GM18505 (cell line): ENCODE measurements around the gene HCN2.
"Not testable (repeated sequence)": the region's sequence is repeated elsewhere in the genome, so short reads cannot be mapped to it uniquely, and the experiment has no call there.

Source experiments
- ATAC-seq: cut with Tn5 transposase; IDR thresholded peaks from one replicate; pipeline ENCODE4 v1.9.1; 2021; ENCODE audit not compliant: unreplicated experiment
- POLR2A ChIP-seq: IDR thresholded peaks from 4 replicates; pipeline ENCODE4 v1.6.1; 2011; ENCODE audit warnings: borderline replicate concordance; ENCODE audit not compliant: insufficient read depth, insufficient read length; ENCODE audit errors: extremely low read depth

The HCN2 gene

GRCh38 chr19:619286-620002 is 29.8 kb downstream of the HCN2 start:
- ATAC-seq = no peak
- no peak for TF ChIP-seq POLR2A

DNA sequence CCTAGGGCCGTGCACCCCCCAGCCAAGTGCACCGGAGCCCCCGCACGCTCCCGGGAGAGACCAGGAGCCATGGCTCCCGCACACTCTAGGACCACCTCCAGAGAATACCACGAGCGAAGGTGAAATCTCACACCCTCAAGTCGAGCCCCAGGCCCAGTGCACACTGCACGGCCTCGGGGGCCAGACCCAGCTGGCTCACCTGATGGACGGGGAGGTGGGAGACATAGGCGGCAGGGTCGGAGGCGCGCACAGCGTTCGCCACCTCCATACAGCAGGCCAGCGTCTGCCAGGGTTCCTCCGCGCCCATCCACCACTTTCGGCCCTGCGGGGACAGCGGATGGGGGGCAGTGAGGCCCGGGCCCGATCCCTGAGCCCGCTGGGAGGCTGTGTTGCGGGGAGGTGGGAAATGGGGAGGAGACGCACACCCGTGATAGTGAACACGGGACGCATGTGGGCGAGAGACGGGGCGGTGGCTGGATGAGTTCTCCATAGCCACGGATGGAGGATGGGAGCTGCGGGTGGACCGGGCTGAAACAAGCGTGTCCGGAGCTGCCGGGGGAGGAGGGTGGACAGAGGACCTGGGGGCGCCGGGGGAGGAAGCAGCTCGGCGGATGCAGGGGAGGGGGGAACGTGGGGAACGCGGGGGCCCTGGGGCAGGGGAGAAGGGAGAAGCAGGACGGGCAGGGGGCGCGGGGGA is 30.6 kb downstream of the HCN2 start:
- no peak for TF ChIP-seq POLR2A
- no peak for ATAC-seq

GRCh38 chr19:621191-621590 is 31.5 kb downstream of the HCN2 start:
- not testable (repeated sequence) for ATAC-seq

GRCh38 chr19:621819-622218 is 32.1 kb downstream of the HCN2 start:
- ATAC-seq = no peak
- no peak for TF ChIP-seq POLR2A

DNA sequence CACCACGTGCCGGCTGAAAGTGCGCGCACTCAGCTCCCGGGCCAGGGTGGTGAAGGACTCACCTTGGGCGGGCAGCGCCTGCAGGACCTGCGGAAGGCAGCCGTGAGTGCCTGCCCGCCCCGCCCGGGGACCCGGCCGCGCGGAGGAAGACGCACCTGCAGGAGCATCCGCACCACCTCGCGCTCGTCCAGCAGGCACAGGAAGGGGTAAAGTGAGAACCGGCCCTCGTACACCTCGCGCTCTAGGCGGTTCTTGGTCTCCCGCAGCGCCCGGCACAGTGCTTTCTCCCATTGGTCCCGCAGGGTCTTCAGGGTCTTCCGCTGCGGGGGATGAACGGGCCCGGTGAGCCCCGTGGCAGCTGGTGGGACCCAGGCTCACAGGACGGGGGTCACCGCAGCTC is 33.0 kb downstream of the HCN2 start:
- ATAC-seq = no peak
- TF ChIP-seq POLR2A = no peak

DNA sequence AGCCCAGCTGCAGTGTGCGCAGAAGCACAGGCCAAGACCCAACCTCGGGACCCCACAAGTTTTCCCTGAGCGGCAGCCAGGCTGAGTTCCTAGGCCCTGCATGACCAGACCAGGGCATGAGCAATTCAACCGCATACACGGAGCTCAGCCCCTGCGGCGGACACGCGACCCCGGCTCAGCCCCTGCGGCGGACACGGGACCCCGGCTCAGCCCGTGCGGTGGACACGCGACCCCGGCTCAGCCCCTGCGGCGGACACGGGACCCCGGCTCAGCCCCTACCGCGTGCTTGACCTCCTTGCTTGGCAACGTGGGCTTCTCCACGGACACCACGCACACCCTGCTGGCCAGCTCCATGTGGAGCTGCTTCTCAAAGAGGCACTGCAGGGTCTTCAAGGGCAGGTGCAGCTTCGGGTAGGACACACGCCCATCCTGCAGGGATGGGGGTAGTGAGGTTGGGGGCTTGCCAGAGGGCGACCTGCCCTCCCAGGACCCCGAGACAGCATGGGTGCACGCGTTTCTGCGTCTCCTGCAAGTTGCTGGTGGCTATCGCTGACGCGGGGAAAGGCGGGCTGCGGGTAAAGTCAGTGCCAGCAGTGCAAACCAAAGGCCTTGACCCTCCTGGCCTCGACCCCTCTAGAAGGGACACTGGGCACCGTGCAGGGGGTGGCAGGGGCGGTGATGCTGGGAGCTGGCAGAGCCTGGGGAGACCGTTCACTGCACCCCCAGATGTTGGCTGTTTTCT is 33.7 kb downstream of the HCN2 start:
- no peak for ATAC-seq
- TF ChIP-seq POLR2A = no peak

GRCh38 chr19:623974-624373 is 34.3 kb downstream of the HCN2 start:
- no peak for ATAC-seq
- no peak for TF ChIP-seq POLR2A

DNA sequence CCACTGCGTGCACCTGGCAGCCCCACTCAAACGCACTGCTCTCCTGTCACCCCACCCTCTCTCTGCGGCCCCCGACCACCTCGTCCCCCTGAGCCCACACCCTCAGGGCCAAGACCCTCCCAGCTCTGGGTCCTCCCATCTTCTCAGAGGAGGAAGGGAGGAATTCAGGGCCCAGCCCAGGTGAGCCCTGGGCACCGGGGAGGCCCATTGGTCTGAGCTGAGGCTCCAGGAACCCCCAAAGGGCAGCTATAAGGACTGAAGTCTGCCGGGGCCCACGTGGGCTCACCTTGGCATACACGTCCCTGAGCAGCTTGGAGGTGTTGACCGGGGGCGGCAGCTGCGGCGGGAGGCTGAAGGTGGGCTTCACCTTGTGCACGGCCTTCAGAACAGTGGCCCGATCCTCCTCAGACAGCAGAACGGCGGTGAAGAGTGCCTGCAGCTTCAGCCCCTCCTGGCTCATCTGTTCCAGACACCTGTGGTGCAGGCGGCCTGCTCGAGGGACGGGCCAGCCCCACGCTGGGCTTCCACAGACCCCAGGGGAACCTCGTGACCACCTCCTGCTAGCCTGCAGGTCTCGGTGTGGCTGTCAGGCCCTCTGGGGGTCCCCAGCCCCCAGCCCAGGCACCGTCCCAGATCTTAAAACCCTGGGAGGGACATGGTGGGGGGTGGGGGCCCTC is 34.9 kb downstream of the HCN2 start:
- no peak for ATAC-seq
- no peak for TF ChIP-seq POLR2A

DNA sequence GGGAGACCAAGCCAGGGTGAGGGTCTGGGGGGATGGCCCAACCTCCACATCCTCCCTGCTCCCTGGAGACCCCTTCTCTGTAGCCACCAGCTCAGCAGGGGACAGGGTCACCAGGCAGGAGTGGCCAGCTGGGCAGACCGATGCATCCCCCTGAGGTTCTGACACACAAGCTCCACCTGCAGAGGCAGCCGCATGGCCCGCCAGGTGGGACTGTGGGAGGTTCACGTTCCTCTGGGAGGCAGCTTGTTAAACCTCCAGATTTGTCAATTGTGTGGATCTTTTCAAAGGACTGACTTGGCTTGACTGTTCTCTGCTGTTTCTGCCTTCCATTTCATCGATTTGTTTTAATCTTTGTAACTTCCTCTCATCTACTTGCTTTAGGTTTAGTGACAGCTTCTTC is 35.6 kb downstream of the HCN2 start:
- no peak for TF ChIP-seq POLR2A
- ATAC-seq = no peak

- ATAC-seq = not testable (repeated sequence)
Observed at GRCh38 chr19:626566-626965, 36.9 kb downstream of the HCN2 start.

DNA sequence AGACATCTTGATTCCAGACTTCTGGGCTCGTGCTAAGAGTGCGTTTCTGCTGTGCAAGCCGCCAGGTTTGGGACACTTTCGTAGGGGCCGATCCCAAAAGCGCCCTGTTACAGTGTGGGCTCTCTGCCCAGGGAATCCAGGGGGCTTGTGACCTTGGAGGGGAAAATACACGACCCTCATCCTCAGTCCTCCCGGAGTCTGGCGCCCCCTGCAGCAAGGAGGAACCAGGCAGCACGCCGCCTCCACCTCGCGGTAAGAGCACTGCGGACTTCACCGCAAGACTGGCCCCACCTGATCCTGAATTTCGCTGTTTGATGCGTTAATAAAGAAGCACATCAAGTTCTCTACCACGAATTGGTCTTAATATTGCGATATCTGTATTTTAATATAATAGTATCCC is 38.5 kb downstream of the HCN2 start:
- ATAC-seq = no peak

DNA sequence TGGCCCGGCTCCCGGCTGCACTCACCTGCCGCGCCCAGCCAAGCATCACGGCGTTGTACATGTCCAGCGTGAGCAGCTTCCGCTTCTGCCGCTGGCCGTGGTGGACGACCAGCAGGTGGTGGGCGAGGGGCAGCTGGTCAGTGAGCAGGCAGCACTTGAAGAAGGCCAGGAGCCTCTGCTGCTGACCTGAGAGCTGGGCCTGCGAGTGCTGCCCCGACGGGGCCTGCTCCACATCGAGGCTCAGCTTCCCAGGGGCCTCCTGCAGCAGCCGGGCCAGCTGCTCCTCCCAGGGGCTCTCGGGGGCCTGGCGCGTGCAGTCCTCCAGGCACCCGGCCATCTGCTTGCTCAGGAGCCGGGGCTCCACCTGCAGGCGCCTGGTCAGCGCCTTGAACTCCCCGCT is 39.8 kb downstream of the HCN2 start:
- ATAC-seq = not testable (repeated sequence)

More for the DNA sequence above, 38.5 kb downstream of the HCN2 start:
- no peak for TF ChIP-seq POLR2A

GRCh38 chr19:629961-630714 is 40.5 kb downstream of the HCN2 start:
- no peak for ATAC-seq
- no peak for TF ChIP-seq POLR2A
